GM12878 (cell line): ENCODE data around the gene SELENOS. TPM values are rescaled to one million over a fixed set of nuclear protein-coding genes. Genes with fewer than 3 reads are reported as not detected.

Experiments
- BMI1 ChIP-seq: fragments of 450-650 bp; IDR thresholded peaks from 2 replicates; pipeline ENCODE4 v1.6.1; 2016; ENCODE audit warnings: mild to moderate bottlenecking, moderate library complexity, borderline replicate concordance
- CHD1 ChIP-seq: IDR thresholded peaks from 2 replicates; pipeline ENCODE4 v1.6.1; 2012; ENCODE audit warnings: low read depth, low read length, improper control_type of control experiment
- HCFC1 ChIP-seq: fragments of 150-350 bp; IDR thresholded peaks from 2 replicates; pipeline ENCODE4 v1.6.1; 2014; ENCODE audit warnings: low read length
- KDM1A ChIP-seq: fragments of 200-600 bp; sonication (generic); IDR thresholded peaks from 2 replicates; pipeline ENCODE4 v1.6.1; 2016; ENCODE audit warnings: borderline replicate concordance
- MEF2B ChIP-seq: fragments of 450-650 bp; IDR thresholded peaks from 2 replicates; pipeline ENCODE4 v1.6.1; 2018; ENCODE audit warnings: mild to moderate bottlenecking, moderate library complexity; ENCODE audit not compliant: partially characterized antibody, poor library complexity, severe bottlenecking
- MYB ChIP-seq: fragments of 150-350 bp; IDR thresholded peaks from 2 replicates; pipeline ENCODE4 v1.6.1; 2014; ENCODE audit warnings: mild to moderate bottlenecking, low read depth, low read length, borderline replicate concordance
- PML ChIP-seq: IDR thresholded peaks from 2 replicates; pipeline ENCODE4 v1.6.1; 2012; ENCODE audit warnings: low read length, inconsistent platforms
- POLR2AphosphoS2 ChIP-seq: IDR thresholded peaks from 2 replicates; pipeline ENCODE4 v1.6.1; 2011; ENCODE audit warnings: low read depth, mild to moderate bottlenecking, low read length, improper control_type of control experiment, moderate library complexity
- RELA ChIP-seq: fragments of 450-650 bp; IDR thresholded peaks from 2 replicates; pipeline ENCODE4 v1.8.0; 2014; ENCODE audit warnings: borderline replicate concordance; ENCODE audit not compliant: partially characterized antibody
- RUNX3 ChIP-seq: IDR thresholded peaks from 2 replicates; pipeline ENCODE4 v1.6.1; 2012; ENCODE audit warnings: low read length, inconsistent platforms
- SUPT20H ChIP-seq: IDR thresholded peaks from 2 replicates; pipeline ENCODE4 v1.6.1; 2011; ENCODE audit warnings: low read depth, mild to moderate bottlenecking, low read length, moderate library complexity, borderline replicate concordance; ENCODE audit not compliant: control insufficient read depth
- TAF1 ChIP-seq: IDR thresholded peaks from 2 replicates; pipeline ENCODE4 v1.6.1; 2011; ENCODE audit warnings: mild to moderate bottlenecking, low read depth, low read length, borderline replicate concordance
- TBL1XR1 ChIP-seq: IDR thresholded peaks from 2 replicates; pipeline ENCODE4 v1.6.1; 2012; ENCODE audit warnings: low read depth, low read length, improper control_type of control experiment
- ZNF217 ChIP-seq: fragments of 450-650 bp; IDR thresholded peaks from 2 replicates; pipeline ENCODE4 v1.6.1; 2017; ENCODE audit warnings: antibody characterized with exemption, mild to moderate bottlenecking
- ZZZ3 ChIP-seq: IDR thresholded peaks from 2 replicates; pipeline ENCODE4 v1.6.1; 2011; ENCODE audit warnings: low read depth; ENCODE audit not compliant: control insufficient read depth, insufficient read length
- polyA plus RNA-seq, 11 experiments: library from polyadenylated mRNA; depleted of rRNA in 4 of 11; unstranded in 6 of 11; stranded (reverse) in 5 of 11; fragments of >200 nt; fragmentation: Nextera tagmentation in 4 of 11; fragmentation: Illumina TruSeq in 1 of 11; extraction: Ambion mirVana in 4 of 11; extraction: Trizol in 1 of 11; gene quantifications; 1 replicate in 1 of 11; 2 replicates in 10 of 11; pipeline versions ENCODE4 v1.2.1 to v1.2.3, GENCODE V29; 2011 to 2016; ENCODE audit warnings: inconsistent platforms in 2 of 11, missing spikeins in 2 of 11, low read depth in 1 of 11
- total RNA-seq, 4 experiments: library from RNA; depleted of rRNA in 3 of 4; stranded (reverse); fragments of >200 nt in 3 of 4; fragmentation: Illumina TruSeq in 1 of 4; extraction: Trizol in 1 of 4; gene quantifications; 2 replicates each; pipeline versions ENCODE4 v1.2.1 to v1.2.3, GENCODE V29; 2013 to 2021
- TF ChIP-seq, protein P1 (sequence below): fragments of 450-650 bp; IDR thresholded peaks from 2 replicates; pipeline ENCODE4 v1.6.1; 2017; ENCODE audit warnings: mild to moderate bottlenecking
- TF ChIP-seq, protein P2 (sequence below): fragments of 450-650 bp; IDR thresholded peaks from 2 replicates; pipeline ENCODE4 v1.6.1; 2017; ENCODE audit warnings: low read depth, mild to moderate bottlenecking, moderate library complexity
- TF ChIP-seq, protein P3 (sequence below): IDR thresholded peaks from 2 replicates; pipeline ENCODE4 v1.6.1; 2011; ENCODE audit warnings: mild to moderate bottlenecking, low read depth, low read length, moderate library complexity; ENCODE audit not compliant: insufficient replicate concordance
- TF ChIP-seq, protein P4 (sequence below): fragments of 150-350 bp; IDR thresholded peaks from 2 replicates; pipeline ENCODE4 v1.6.1; 2014; ENCODE audit warnings: mild to moderate bottlenecking, low read depth, low read length
- TF ChIP-seq, protein P5 (sequence below): fragments of 450-650 bp; IDR thresholded peaks from 2 replicates; pipeline ENCODE4 v1.6.1; 2018; ENCODE audit warnings: mild to moderate bottlenecking, low read depth, moderate library complexity; ENCODE audit not compliant: partially characterized antibody

SELENOS gene
- total and polyA plus RNA-seq, 10 of the 15 experiments (the other 5 are each of a cell fraction or from before 2014, with no cell fraction given) = 25.8 to 90.1 (median 37.3) TPM

DNA sequence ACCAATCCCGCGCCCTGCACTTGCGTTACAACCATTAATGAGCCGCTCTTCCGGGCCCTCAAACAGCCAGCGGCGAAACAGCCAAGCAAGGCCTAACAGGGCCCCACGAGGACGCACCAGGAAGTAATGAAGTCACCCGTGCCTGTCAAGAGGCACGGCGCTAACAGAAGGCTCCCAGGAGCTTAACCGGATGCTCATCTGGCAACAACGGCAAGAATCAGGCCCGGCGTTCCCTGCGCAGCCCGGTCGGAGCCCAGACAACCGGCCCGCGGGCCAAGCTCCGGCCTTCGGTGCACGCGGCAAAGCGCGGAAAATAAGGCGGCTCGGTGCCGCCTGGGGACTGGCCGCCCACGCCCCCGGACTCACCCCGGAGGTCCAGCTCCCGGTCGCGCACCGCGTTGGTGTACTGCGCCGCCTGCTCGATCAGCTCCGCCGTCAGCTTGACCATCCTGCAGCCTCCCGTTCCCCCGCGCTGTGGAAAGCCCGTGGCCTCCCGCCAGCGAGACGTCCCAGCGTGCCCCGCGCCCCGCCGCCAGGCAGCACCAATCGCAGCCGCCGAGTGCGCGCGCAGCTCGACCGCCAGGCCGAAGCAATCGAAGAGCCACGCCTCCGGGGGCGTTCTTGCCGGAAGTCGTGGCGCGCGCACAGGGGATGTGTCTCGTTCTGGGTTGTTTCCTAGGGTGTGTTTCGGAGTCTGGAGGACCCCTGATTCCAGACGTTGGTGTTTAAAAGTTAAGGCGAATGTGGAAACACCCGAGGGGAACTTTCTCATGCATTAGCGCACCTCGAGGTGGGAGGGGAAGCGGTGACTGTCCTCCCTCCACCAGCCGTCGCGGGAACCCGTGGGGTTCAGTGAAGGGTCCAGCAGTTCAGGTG is 17.7 kb upstream of the SELENOS start, which contains the start of gene SNRPA1 (continued):
- TF ChIP-seq, protein P1, sequence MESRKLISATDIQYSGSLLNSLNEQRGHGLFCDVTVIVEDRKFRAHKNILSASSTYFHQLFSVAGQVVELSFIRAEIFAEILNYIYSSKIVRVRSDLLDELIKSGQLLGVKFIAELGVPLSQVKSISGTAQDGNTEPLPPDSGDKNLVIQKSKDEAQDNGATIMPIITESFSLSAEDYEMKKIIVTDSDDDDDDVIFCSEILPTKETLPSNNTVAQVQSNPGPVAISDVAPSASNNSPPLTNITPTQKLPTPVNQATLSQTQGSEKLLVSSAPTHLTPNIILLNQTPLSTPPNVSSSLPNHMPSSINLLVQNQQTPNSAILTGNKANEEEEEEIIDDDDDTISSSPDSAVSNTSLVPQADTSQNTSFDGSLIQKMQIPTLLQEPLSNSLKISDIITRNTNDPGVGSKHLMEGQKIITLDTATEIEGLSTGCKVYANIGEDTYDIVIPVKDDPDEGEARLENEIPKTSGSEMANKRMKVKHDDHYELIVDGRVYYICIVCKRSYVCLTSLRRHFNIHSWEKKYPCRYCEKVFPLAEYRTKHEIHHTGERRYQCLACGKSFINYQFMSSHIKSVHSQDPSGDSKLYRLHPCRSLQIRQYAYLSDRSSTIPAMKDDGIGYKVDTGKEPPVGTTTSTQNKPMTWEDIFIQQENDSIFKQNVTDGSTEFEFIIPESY = no peak
- TF ChIP-seq BMI1 (no peak), HCFC1 (peak; percentile 79), KDM1A (no peak), RELA (peak; percentile 66), RUNX3 (0 out of 2 replicates have a peak, but pooled peaks have one; percentile 38), SUPT20H (no peak), CHD1 (no peak), ZZZ3 (no peak), MEF2B (no peak), MYB (no peak), PML (peak; percentile 89), TAF1 (peak; percentile 84; the same call in 1 of the 2 replicates), TBL1XR1 (peak; percentile 69; the same call in 1 of the 2 replicates), ZNF217 (no peak), POLR2AphosphoS2 (peak; percentile 95)
- TF ChIP-seq, protein P2, sequence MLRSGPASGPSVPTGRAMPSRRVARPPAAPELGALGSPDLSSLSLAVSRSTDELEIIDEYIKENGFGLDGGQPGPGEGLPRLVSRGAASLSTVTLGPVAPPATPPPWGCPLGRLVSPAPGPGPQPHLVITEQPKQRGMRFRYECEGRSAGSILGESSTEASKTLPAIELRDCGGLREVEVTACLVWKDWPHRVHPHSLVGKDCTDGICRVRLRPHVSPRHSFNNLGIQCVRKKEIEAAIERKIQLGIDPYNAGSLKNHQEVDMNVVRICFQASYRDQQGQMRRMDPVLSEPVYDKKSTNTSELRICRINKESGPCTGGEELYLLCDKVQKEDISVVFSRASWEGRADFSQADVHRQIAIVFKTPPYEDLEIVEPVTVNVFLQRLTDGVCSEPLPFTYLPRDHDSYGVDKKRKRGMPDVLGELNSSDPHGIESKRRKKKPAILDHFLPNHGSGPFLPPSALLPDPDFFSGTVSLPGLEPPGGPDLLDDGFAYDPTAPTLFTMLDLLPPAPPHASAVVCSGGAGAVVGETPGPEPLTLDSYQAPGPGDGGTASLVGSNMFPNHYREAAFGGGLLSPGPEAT = peak; percentile 93
- TF ChIP-seq, protein P3, sequence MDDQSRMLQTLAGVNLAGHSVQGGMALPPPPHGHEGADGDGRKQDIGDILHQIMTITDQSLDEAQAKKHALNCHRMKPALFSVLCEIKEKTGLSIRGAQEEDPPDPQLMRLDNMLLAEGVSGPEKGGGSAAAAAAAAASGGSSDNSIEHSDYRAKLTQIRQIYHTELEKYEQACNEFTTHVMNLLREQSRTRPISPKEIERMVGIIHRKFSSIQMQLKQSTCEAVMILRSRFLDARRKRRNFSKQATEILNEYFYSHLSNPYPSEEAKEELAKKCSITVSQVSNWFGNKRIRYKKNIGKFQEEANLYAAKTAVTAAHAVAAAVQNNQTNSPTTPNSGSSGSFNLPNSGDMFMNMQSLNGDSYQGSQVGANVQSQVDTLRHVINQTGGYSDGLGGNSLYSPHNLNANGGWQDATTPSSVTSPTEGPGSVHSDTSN = no peak
- TF ChIP-seq, protein P4, sequence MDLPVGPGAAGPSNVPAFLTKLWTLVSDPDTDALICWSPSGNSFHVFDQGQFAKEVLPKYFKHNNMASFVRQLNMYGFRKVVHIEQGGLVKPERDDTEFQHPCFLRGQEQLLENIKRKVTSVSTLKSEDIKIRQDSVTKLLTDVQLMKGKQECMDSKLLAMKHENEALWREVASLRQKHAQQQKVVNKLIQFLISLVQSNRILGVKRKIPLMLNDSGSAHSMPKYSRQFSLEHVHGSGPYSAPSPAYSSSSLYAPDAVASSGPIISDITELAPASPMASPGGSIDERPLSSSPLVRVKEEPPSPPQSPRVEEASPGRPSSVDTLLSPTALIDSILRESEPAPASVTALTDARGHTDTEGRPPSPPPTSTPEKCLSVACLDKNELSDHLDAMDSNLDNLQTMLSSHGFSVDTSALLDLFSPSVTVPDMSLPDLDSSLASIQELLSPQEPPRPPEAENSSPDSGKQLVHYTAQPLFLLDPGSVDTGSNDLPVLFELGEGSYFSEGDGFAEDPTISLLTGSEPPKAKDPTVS = no peak
- TF ChIP-seq, protein P5, sequence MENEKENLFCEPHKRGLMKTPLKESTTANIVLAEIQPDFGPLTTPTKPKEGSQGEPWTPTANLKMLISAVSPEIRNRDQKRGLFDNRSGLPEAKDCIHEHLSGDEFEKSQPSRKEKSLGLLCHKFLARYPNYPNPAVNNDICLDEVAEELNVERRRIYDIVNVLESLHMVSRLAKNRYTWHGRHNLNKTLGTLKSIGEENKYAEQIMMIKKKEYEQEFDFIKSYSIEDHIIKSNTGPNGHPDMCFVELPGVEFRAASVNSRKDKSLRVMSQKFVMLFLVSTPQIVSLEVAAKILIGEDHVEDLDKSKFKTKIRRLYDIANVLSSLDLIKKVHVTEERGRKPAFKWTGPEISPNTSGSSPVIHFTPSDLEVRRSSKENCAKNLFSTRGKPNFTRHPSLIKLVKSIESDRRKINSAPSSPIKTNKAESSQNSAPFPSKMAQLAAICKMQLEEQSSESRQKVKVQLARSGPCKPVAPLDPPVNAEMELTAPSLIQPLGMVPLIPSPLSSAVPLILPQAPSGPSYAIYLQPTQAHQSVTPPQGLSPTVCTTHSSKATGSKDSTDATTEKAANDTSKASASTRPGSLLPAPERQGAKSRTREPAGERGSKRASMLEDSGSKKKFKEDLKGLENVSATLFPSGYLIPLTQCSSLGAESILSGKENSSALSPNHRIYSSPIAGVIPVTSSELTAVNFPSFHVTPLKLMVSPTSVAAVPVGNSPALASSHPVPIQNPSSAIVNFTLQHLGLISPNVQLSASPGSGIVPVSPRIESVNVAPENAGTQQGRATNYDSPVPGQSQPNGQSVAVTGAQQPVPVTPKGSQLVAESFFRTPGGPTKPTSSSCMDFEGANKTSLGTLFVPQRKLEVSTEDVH = peak; percentile 41
